GM12864 (cell line): ENCODE measurements around the gene PSMD13.
A peak's percentile ranks its signal among the peaks of the same experiment; 100 is the strongest.

Experiments used
- DNase-seq: peaks from one replicate; pipeline ENCODE4 v3.0.0-alpha.2; 2011; ENCODE audit warnings: low read depth
- H3K4me3 ChIP-seq: 2 replicates; pipeline ENCODE4 v1.5.1; 2011; ENCODE audit warnings: mild to moderate bottlenecking, low read depth, low read length, control low read depth
- CTCF ChIP-seq: IDR thresholded peaks from 2 replicates; pipeline ENCODE4 v1.5.1; 2011; ENCODE audit warnings: low read depth, mild to moderate bottlenecking, moderate library complexity, low read length, control low read depth, inconsistent platforms; ENCODE audit errors: missing control alignments

Gene PSMD13

GRCh38 chr11:253160-253885, 16.5 kb downstream of the PSMD13 start:
- no peak for DNase-seq
- no peak for TF ChIP-seq CTCF
- H3K4me3 ChIP-seq: no peak overlapping the region

DNA sequence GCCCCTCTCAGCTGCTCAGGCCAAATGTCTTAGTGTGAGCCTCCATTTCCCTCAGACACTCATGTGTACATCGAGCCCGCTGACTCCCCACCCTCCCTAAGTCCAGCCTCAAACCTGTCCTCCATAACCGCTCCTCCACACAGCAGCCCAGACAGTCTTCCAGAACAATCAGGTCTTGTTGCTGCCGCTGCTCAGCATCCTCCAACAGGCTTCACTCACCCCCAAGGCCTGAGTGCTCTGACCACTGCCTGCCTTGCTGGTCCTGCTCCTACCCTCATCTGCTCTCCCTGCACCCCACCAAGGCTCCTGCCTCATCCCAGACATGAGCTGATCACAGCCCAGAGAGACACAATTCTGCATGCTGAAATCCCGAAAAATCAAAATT, 17.1 kb downstream of the PSMD13 start:
- TF ChIP-seq CTCF: no peak
- DNase-seq: no peak
- no peak overlapping the region for H3K4me3 ChIP-seq

DNA sequence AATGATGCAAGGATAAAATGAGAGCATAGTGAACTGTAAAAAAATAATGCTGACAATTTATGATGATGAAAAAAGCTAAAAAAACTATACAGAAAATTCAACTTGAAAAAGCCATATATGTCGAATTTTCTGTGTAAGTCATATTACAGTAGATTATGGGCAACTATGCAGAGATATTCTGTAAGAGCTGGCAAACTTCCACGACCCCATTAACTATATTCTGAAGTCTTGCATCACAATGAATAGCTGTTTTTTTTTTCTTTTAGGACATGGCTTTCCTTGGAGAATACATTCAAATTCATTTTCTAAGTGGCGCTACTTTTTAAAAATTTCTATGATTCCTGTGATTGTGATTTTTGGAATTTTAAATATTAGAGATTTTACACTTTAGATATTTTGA, 18.4 kb downstream of the PSMD13 start:
- DNase-seq: no peak
- TF ChIP-seq CTCF: no peak
- no peak overlapping the region for H3K4me3 ChIP-seq

DNA sequence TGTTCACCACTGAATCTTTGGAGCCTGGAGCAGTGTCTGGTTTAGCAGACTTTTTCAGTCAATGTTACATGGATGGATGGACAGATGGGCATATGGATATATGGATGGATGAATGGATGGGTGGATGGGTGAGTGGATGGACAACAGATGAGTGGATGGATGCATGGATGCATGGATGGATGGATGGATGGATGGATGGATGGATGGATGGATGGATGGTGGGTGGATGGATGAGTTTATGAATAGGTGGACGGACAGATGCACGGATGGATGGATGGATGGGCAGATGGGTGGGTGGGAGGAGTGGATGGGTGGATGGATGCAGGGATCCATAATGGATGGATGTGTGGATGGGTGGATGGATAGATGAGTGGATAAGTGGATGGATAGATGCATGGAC, 19.0 kb downstream of the PSMD13 start:
- no peak overlapping the region for H3K4me3 ChIP-seq
- DNase-seq: no peak
- TF ChIP-seq CTCF: no peak

GRCh38 chr11:256952-257737, 20.4 kb downstream of the PSMD13 start:
- no peak for DNase-seq

DNA sequence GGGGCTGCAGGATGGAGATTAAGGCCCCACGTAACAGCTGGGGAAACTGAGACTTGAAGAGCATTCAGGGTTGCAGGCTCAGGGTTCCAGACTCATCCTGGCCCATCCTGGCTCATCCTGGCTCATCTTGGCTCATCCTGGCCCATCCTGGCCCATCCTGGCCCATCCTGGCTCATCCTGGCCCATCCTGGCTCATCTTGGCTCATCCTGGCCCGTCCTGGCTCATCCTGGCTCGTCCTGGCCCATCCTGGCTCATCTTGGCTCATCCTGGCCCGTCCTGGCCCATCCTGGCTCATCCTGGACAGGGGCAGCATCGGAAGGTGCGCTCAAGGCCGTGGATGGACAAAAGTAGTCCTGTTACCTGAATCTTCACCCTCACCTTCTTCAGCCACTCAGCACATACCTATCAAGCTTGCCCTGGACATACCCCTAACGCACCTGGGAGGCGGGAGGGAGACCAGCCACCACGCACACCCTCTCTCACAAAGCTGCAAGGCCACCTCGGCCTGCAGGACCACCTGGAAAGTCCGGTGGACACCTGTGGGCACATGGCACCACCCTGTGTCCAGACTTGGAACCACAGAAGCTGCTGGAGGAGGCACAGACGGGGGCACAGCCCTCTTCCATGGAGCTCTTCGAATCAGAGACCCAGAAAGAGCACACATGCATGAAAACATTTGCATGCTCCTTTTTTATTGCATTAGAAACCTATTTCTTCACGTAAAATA, 21.2 kb downstream of the PSMD13 start:
- H3K4me3 ChIP-seq: no peak overlapping the region
- peak; percentile 50 for TF ChIP-seq CTCF
- DNase-seq: no peak

More at GRCh38 chr11:256952-257737, 20.4 kb downstream of the PSMD13 start:
- TF ChIP-seq CTCF: no peak
- no peak overlapping the region for H3K4me3 ChIP-seq
